ENCODE data around the gene MIA2. TPM values are rescaled to one million over a fixed set of nuclear protein-coding genes. Genes with fewer than 3 reads are reported as not detected.

The MIA2 gene
- total RNA-seq, 4 donors from 2014 or later: 10.9 to 17.0 (median 12.6) TPM

GRCh38 chr14:39369029-39369428, 135.3 kb downstream of the MIA2 start:
- H3K36me3 ChIP-seq: peaks cover 5 to 13% (median 8%) of the 10 kb centered on the region in 4 donors
- peaks cover 0 to 13% (median 11%) of the 10 kb centered on the region in 4 donors for H3K9me3 ChIP-seq
- intact Hi-C loops (cut with DNase I): no loop called here
- DNase-seq (ENCODE audit: extremely low spot score): no peak
- TF ChIP-seq EP300 (IDR thresholded peaks at IDR 0.05) (no peak), POLR2AphosphoS5 (IDR thresholded peaks at IDR 0.05) (no peak), POLR2A (IDR thresholded peaks at IDR 0.05; ENCODE audit: low read depth) (no peak), CTCF (IDR thresholded peaks at IDR 0.05) (no peak)
- H3K27ac ChIP-seq (replicated peaks in 1 of 4): no peak overlapping the region
- H3K4me1 ChIP-seq: peaks cover 0 to 5% (median 1%) of the 10 kb centered on the region in 4 donors
- no peak overlapping the region for H3K4me3 ChIP-seq
- 81% methylated on average over 2 of the region's 2 CpGs for WGBS
- no peaks in the 10 kb centered on the region for H3K27me3 ChIP-seq

GRCh38 chr14:39370415-39370814, 136.7 kb downstream of the MIA2 start:
- intact Hi-C loops (cut with DNase I): no loop called here
- Histone ChIP-seq H3K36me3 (peaks cover 5 to 10% (median 8%) of the 10 kb centered on the region in 4 donors), H3K27ac (replicated peaks in 1 of 4) (no peak overlapping the region), H3K27me3 (no peaks in the 10 kb centered on the region), H3K4me3 (no peak overlapping the region), H3K4me1 (peaks cover 0 to 5% (median 1%) of the 10 kb centered on the region in 4 donors), H3K9me3 (no peaks in the 10 kb centered on the region)
- 87% methylated on average over 8 of the region's 12 CpGs for WGBS
- TF ChIP-seq POLR2AphosphoS5 (IDR thresholded peaks at IDR 0.05): no peak
- no peak for TF ChIP-seq POLR2A (IDR thresholded peaks at IDR 0.05; ENCODE audit: low read depth)
- no peak for TF ChIP-seq EP300 (IDR thresholded peaks at IDR 0.05)
- TF ChIP-seq CTCF (IDR thresholded peaks at IDR 0.05): no peak
- DNase-seq (ENCODE audit: extremely low spot score): no peak

- intact Hi-C loops (cut with DNase I): no loop called here
- Histone ChIP-seq H3K36me3 (peaks cover 5 to 10% (median 8%) of the 10 kb centered on the region in 4 donors), H3K27me3 (no peaks in the 10 kb centered on the region), H3K4me3 (no peak overlapping the region), H3K9me3 (no peaks in the 10 kb centered on the region), H3K4me1 (peaks cover 9 to 13% (median 11%) of the 10 kb centered on the region in 4 donors), H3K27ac (replicated peaks in 1 of 4) (no peak overlapping the region)
- 90% methylated on average over 1 of the region's 1 CpG for WGBS
- TF ChIP-seq POLR2A (IDR thresholded peaks at IDR 0.05; ENCODE audit: low read depth) (no peak), POLR2AphosphoS5 (IDR thresholded peaks at IDR 0.05) (no peak), EP300 (IDR thresholded peaks at IDR 0.05) (no peak), CTCF (IDR thresholded peaks at IDR 0.05) (no peak)
- no peak for DNase-seq (ENCODE audit: extremely low spot score)
These were observed 138.9 kb downstream of the MIA2 start for GRCh38 chr14:39372656-39373055.

GRCh38 chr14:39374851-39375250, 141.1 kb downstream of the MIA2 start:
- no peak overlapping the region for H3K27ac ChIP-seq (replicated peaks in 1 of 4)
- H3K36me3 ChIP-seq: peaks cover 5 to 10% (median 8%) of the 10 kb centered on the region in 4 donors
- H3K4me3 ChIP-seq: no peak overlapping the region
- H3K4me1 ChIP-seq: peaks cover 9 to 13% (median 9%) of the 10 kb centered on the region in 4 donors
- DNase-seq (ENCODE audit: extremely low spot score): no peak
- intact Hi-C loops (cut with DNase I): no loop called here
- no peaks in the 10 kb centered on the region for H3K27me3 ChIP-seq
- TF ChIP-seq EP300 (IDR thresholded peaks at IDR 0.05): no peak
- TF ChIP-seq CTCF (IDR thresholded peaks at IDR 0.05): no peak
- no peak for TF ChIP-seq POLR2AphosphoS5 (IDR thresholded peaks at IDR 0.05)
- TF ChIP-seq POLR2A (IDR thresholded peaks at IDR 0.05; ENCODE audit: low read depth): no peak
- no peaks in the 10 kb centered on the region for H3K9me3 ChIP-seq
